ENCODE results near the gene ZNF396. TPM values are rescaled to one million over a fixed set of nuclear protein-coding genes. Genes with fewer than 3 reads are reported as not detected.

Gene ZNF396
- total RNA-seq, 1 donor from 2014 or later: 0.51 TPM

DNA sequence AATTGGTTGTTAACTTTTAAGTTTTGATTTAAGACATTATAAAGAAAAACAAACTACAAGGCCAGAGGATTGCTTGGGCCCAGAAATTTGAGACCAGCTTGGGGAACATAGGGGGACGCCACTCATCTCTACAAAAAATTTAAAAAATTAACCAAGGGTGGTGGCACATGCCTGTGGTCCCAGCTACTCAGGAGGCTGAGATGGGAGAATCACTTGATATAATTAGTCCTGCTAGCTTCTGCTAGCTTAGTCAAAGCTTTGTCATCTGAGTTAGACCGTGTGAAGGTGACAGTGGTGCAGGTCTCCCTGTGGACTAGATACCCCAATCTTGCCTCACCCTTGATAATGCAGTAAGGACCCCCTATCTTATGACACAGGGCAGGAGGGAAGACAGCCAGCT, 6.0 kb upstream of the ZNF396 start:
- no peak for DNase-seq (ENCODE audit: low read depth in 2 of 2)

DNA sequence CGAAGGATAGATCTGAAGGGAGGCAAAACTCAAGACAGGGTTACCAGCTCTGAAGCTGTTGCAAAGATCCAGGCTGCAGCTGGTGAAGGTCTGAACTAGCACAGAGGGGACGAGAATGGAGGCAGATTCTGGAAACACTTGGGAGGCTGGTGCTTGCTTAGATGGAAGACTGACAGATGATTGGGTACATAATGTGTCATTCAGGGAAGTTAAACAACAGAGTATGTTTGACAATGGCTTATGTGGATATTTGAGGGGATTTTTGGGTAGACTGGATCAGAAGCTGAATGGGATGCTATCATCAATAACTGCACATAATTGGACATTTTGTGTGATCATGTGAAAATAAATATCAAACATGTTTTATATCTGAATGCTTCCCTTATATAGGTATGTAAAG, 2.3 kb upstream of the ZNF396 start:
- DNase-seq (ENCODE audit: low read depth in 2 of 2): no peak

DNA sequence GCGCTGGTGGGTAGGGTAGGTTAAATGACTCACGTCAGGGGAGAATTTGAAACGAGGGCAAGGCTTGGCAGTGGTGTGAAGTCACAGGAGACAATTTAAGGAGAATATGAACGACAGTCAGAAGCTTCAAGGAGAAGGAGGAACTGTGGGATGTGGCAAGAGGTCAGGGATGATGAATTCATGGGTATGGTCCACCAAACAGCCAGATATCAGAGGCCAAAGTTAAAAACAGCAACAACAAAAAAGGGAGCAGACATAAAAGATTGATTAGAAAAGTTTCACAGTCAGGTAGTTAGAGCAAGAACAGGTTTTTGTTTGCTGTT, 1.4 kb upstream of the ZNF396 start:
- DNase-seq (ENCODE audit: low read depth in 2 of 2): no peak

DNA sequence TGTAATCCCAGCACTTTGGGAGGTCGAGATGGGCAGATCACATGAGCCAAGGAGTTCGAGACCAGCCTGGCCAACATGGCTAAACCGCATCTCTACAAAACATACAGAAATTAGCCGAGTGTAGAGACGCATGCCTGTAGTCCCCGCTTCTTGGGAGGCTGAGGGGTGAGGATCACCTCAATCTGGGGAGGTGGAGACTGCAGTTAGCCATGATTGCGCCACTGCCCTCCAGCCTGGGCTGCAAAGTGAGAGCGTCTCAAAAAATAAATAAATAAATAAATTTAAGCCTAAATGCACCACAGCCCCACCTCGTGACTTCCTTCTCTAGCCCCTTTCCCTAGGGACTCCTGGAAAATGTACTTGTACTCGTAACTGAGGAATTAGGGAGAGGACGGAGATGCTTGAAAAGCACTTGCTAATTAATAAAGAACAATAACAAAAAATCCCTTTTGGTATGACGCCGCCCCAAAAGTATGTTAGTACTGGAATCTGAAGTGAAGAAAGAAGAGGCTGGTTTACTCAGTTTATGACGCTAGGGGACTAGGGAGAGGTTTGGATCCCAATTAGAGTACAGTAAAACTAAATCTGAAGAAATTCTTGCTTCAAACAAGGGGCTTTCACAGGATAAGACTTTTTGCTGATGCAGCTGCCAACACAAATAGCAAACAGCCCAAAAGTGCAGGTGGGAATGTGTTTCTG, 887 bp upstream of the ZNF396 start:
- DNase-seq (ENCODE audit: low read depth in 2 of 2): no peak

DNA sequence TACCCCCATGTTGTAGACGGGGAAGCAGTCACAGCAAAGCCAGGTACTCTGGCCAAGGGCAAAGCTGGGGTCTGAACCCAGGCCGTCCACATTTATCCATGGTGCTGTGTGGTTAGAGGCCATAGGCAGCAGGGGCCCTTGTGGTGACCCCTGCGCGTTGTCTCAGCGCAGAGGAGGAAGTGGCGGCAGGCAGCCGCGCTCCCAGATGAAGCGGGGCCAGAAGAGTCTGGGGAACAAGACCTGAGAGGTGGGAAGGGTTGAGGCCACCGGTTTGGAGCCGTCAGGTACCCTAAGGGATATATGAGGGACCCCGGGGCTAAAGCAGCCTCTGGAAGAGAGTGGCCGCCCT, 770 bp downstream of the ZNF396 start:
- no peak for DNase-seq (ENCODE audit: low read depth in 2 of 2)

DNA sequence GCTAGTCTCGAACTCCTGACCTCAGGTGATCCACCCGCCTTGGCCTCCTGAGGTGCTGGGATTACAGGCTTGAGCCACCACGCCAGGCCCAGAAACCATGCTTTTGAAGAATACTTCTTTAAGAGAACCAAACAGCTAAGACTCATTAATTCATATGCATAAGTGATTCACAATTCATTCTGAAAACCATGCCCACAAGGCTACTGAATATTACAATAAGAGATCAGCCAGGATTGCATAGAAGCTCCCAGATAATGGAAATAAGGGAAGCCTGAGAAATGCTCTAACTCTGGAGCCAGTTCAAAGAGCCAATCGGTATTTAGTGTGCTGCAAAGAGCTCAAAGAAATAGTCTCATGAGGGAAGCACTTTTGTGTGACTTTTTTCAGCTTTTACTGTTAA, 2.4 kb downstream of the ZNF396 start:
- no peak for DNase-seq (ENCODE audit: low read depth in 2 of 2)

DNA sequence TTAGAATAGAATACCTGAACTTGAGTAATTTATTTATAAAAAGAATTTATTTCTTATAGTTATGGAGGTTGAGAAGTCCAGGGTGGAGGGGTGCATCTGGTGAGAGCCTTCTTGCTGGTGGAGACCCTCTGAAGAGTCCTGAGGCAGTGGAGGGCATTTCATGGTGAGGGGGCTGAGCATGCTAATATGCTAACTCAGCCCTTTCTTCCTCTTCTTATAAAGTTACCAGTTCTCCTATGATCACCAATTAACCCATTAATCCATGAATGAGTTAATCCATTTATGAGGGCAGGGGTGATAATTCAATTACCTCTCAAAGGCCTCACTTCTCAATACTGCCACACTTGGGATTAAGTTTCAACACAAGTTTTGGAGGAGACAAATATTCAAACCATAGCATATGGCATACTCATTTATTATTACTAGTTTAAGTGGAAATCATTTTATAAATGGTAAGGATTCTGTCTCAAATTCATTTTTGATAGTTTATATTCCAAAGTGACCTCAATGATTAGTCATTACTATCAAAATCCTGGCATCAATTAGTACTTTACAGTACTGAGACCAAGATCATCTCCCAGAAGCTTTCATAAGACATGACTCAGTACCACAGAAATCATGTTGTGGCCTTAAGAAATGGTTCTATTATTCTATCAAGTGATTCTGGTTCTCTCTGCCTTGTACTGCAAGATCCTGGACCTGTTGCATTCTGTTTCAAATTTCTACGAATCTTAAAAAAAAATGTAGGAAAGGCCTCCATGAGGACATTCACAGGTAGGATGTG, 5.5 kb downstream of the ZNF396 start:
- no peak for DNase-seq (ENCODE audit: low read depth in 2 of 2)

DNA sequence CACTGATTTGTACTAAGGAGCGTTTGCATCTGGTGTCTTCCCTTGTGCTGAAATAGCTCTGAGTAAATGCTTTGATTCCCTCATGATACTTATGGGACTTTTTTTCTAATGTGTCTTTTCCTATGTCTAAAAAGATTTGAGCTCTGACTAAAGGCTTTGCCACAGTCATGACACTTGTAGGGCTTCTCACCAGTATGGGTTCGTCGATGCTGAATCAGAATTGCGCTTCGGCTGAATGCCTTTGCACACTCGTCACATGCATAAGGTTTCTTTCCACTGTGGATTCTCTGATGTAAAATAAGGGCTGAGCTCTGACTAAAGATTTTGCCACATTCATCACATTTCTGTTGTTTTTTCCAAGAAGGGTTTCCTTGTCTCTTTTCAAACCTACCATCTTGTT, 8.0 kb downstream of the ZNF396 start:
- no peak for DNase-seq (ENCODE audit: low read depth in 2 of 2)

DNA sequence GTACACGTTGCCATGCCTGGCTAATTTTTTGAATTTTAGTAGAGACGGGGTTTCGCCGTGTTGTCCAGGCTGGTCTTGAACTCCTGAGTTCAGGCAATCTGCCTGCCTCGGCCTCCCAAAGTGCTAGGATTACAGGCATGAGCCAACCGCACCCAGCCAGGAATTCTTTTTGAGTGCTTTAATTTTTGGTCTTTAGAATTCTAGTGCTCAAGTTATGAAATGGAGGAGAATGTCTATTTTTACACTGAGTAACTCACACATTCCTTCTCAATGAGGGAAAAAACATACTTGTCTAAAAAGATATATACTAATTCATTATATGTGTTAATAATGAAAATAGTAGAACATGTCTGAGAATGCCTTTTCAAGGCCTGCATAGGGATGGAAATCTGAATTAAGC, 8.5 kb downstream of the ZNF396 start:
- no peak for DNase-seq (ENCODE audit: low read depth in 2 of 2)

DNA sequence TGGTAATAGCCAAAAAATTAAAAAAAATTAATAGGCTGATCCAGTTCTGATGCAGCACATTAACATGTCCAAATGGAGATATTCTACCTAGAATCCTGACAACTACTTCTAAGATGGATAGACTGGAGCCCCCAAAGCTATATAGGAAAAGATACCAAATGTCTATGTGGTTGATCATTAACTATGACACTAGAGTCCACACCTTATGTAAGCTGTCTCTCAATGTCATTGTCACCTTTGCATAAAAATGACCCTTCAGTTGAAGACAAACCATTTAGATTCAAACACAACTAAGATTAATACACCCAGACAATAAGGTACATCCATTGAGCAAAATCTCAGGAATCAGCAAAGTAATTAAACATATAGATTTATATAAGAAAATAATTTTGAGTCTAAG, 14.6 kb downstream of the ZNF396 start:
- no peak for DNase-seq (ENCODE audit: low read depth in 2 of 2)

DNA sequence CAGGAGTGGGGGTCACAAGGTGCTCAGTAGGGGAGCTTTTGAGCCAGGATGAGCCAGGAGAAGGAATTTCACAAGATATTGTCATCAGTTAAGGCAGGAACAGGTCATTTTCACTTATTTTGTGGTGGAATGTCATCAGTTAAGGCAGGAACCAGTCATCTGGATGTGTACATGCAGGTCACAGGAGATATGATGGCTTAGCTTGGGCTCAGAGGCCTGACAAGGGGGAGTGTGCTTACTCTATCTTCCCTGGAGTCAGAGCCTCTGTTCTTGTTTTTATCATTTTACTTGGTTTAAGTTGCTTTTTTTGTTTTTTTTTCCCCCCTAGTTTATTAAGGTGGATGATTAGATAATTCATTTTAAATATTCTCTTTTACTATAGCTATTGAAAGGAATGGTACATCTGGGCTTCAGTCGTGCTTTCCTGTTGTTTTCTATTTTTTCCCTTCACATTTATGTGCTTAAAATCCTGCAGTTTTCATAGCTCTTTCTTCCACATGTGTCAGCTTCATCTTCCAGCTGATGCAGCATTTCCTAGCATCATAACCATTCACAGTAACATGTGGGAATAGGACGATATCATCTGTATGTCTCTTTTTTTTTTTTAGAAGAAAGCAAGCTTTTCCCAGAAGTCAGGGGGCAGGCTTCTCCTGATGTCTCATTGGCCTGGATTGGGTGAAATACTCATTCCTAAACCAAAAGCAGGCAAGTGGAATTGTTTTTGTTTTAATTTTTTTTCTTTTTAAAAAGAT, 15.4 kb downstream of the ZNF396 start:
- no peak for DNase-seq (ENCODE audit: low read depth in 2 of 2)

DNA sequence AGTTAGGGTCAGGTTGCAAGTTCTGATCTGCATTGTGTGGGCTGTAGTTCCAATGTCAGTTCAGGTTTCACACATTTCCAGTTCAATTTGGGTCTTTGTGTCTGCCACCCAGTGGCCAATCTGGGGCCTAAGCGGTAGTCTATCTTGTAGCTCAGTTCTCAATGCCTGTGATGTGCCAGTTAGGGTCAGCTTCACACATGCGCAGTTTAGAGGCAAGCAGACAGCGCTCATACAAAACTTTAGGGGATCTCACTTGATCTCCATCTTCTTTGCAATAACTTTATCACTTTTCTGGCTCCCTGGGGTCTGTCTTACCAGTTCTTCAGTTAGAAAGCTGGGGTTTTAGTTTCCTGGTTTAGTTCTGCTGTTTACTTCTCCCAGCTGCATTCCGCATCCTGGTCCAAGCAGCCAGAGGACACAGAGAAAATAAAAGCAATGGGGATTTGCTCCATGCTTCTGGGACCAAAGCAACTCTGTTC, 22.0 kb downstream of the ZNF396 start:
- peak; percentile 83 to 86 for DNase-seq (ENCODE audit: low read depth in 2 of 2)

DNA sequence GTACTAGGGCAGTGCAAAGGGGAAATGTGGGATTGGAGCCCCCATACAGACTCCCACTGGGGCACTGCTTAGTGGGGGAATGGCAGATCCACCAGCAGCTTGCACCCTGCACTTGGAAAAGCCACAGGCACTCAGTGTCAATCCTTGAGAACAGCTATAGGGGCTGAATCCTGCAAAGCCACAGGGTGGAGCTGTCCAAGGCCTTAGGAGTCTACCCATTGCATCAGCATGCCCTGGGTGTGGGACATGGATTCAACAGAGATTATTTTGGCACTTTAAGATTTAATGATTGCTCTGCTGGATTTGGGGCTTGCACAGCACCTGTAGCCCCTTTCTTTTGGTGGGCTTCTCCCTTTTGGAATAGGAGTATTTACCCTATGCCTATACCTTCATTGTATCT, 24.4 kb downstream of the ZNF396 start:
- DNase-seq (ENCODE audit: low read depth in 2 of 2): no peak

DNA sequence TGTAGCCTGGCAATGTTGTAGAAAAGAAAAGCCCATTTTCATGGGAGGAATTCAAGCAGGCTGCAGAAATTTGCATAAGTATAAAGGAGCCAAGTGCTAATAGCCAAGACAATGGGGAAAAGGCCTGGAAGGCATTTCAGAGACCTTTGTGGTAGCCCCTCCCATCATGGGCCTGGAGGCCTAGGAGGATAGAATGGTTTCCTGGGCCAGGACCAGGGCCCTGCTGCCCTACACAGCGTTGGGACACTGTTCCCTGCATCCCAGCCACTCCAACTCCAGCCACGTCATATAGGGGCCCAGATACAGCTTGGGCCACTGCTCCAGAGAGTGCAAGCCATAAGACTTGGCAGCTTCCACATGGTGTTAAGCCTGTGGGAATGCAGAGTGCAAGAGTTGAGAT, 24.9 kb downstream of the ZNF396 start:
- DNase-seq (ENCODE audit: low read depth in 2 of 2): no peak

DNA sequence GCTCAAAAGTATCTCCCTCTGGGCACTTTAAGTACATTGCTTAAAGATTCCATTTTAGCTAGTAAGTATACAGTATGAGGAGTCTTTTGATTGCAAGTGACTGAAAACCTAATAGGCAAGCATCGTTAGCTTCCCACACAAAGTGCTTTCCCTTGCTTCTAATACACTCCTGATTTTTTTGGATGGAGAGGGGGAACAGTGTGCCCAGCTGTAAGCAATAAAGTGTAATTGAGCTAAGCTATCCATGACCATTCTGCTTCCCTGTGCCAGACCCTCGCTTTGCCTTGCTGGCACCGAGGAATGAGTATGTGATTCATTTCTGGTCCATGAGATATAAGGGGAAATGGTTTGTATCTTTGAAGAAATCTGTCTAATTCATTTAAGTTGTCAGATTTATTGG, 29.1 kb downstream of the ZNF396 start:
- DNase-seq (ENCODE audit: low read depth in 2 of 2): no peak

DNA sequence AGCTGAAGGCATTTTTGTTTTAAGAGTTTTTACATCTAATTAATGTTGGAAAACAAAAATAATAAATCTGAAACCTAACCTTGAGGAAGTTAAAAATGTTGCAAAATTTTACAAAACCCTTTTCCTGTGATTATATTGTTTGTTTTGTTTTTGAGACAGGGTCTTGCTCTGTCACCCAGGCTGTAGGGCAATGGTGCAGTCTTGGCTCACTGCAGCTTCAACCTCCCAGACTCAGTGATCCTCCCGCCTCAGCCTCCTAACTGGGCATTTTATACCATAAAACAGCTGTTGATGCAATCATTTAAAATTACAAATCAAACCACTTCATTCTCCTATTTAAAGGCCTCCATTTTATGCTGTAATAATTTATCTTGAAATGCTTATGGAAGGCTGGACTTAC, 31.2 kb downstream of the ZNF396 start:
- no peak for DNase-seq (ENCODE audit: low read depth in 2 of 2)

DNA sequence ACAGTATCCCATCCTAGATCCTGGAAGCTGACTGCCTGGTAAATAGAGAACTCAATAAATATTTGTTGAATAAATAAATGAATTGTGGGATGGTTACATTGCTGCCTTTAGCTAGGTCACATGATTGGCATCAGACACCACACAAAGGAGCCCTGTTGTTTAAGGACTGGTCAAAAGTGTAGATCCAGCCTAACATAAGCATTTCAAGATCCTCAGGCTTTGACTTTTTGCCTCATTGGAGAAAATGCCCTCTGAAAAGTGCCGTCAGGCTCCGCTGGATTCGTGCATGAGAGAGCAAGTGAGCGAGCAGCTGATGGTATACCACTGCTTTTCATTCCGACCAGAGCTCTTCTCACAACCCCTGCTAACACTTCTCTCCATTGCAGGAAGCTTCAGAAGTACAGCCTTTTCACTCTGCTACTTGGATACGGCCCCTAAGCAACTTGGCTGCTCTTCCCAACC, 31.6 kb downstream of the ZNF396 start:
- DNase-seq (ENCODE audit: low read depth in 2 of 2): no peak

DNA sequence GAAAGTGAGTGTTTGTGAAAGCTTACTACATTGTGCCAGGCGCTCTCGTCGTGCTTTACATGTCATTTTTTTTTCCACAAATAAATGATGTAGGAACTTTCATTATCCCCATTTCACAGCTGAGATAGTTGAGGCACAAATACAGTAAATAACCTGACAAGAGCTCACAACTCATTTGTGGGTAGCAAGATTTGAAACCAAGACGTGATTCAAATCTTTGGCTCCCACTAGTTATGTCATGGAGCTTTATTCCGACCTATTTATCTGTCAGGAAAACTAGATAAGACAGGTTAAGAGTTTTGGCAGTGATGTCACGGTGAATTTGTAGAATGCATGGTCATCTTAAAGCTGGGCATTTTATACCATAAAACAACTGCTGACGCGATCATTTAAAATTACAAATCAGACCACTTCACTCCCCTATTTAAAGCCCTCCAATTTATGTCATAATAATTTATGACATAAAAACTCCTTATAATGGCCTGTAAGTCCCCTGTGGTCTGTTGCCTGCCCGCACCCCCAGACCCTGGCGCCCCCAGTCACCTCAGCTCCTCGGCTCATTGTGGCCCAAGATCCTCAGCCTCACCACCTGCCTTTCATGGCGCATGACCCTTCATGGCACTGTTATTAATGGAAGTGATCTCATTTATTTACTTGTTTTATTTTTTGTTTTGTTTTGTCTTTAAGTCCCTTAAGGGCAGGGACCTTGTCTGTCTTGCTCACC, 32.2 kb downstream of the ZNF396 start:
- DNase-seq (ENCODE audit: low read depth in 2 of 2): no peak

DNA sequence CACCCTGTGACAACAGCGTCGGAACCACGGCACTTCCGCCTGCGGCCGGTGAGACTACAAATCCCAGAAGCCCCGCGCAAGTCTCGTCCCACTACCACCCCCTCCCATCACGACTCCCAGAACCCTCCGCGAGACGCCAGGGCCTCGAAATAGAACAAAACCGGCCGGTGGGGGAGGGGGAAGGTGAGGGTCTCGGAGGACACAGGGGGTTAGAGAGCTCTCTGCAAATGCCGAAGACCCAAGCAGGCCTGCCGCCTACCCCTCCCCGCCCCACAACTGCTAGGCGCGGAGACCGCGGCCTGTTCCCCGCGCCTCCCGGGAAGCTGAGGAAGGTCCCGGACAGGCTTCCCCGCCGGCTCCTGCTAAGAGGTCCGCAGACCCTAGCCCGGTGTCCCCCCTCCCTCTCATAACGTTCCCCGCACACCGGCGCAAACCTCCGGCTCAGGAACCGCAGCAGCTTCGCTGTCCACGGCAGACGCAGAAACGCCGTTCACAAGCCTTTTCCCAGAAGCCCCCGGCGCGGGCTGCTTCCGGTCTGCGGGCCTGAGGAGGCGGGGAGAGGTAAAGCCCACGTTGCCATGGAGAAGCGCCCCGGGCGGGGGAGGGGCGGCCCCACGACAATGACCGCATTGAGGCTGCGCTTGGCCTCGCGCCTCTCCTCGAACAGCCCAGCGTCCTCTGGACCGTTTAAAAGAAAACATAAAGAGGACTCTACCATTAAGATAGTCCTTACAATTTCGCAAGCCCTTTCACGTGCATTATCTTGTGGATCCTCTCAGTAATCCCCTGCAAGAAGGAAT, 33.0 kb downstream of the ZNF396 start, which contains the start of gene ZNF24:
TSS of gene ZNF24 (minus strand) at position 485 of the 800 bp plus-strand sequence. CDS start 3,770 bp downstream, outside the sequence.
- peak; percentile 84 to 94 for DNase-seq (ENCODE audit: low read depth in 2 of 2)

DNA sequence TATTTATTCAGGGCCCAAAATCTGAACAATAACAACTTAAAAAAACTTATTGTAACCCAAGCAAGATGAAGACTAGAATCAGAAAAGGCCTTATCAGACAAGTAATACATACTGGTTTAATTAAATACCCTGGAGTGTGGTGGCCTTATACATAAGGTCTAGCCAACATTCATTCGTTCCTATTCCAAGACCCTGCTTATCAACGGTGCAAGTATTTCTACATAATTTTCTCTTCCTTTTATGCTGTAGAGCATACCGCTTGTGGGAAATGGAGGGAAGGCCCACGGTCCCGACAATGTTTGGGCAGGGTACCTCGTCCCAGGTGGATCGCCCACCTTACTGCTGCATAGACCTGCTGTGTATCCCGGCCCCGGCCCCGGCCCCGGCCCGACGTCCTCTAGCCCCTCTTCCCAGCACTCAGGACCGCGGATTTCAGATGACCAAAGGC, 33.6 kb downstream of the ZNF396 start:
- DNase-seq (ENCODE audit: low read depth in 2 of 2): no peak

DNA sequence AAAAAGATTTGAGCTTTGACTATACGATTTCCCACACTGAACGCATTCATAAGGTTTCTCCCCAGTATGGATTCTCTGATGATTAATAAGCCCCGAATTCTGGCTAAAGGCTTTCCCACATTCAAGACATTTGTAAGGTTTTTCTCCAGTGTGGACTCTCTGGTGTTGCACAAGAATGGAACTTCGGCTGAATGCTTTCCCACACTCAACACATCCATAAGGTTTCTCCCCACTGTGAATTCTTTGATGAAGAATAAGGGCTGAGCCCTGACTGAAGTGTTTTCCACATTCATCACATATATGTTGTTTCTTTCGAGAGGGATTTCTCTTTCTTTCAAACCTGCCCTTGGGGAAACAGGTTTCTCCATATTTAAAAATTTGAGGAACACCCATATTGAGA, 39.9 kb downstream of the ZNF396 start:
- no peak for DNase-seq (ENCODE audit: low read depth in 2 of 2)

Data from dermis microvascular lymphatic vessel endothelial cell (primary cell).